HG03064 (cell line): Measurements from ENCODE around the gene ATP1A3.
"Not testable (repeated sequence)": the region's sequence is repeated elsewhere in the genome, so short reads cannot be mapped to it uniquely, and the experiment has no call there.

Experiments used
- ATAC-seq: cut with Tn5 transposase; IDR thresholded peaks from one replicate; pipeline ENCODE4 v1.9.1; 2021; ENCODE audit warnings: low read depth; ENCODE audit not compliant: unreplicated experiment

Gene ATP1A3

DNA sequence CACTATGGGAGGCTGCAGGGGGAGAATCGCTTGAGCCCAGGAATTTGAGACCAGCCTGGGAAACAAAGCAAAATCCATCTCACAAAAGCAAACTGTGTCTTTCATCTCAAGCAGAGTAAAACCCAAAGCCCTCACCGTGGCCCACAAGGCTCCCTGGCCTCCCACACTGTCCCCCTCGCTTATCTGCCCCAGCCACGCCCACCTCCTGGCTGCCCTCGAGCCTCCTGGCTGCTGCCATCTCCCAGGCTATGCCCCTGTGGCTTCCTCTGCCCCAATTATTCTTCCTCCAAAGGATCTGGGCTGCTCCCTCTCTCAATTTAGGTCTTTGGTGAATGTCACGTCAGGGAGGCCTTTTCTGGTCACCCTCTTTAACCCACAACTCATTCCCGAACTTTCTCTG, 38.5 kb downstream of the ATP1A3 start:
- ATAC-seq, result no peak

DNA sequence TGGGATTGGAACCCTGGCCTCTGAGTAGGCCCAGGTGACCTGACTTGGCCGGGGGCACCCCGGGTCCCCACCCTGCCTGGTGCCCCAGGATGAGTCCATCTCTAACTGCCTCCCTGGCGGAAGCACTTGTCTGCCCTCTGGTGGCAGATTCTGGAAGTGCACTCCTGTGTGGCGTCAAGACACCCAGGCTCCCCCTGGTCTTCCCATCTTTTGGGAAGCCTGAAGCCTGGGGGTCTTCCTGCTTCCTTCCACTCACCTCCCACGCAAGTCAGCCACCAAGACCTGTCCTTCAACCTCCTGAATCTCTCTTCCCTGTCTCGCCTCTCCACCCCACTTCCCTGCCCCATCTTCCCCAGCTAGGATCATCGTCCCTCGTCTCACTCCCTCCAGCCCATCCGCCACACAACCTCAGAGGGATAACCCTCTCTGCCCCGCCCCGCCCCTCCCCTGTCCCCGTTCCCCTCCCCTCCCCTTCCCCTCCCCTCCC, 42.3 kb downstream of the ATP1A3 start:
- no peak for ATAC-seq

GRCh38 chr19:41947091-41947490, 46.9 kb downstream of the ATP1A3 start:
- ATAC-seq, result no peak

DNA sequence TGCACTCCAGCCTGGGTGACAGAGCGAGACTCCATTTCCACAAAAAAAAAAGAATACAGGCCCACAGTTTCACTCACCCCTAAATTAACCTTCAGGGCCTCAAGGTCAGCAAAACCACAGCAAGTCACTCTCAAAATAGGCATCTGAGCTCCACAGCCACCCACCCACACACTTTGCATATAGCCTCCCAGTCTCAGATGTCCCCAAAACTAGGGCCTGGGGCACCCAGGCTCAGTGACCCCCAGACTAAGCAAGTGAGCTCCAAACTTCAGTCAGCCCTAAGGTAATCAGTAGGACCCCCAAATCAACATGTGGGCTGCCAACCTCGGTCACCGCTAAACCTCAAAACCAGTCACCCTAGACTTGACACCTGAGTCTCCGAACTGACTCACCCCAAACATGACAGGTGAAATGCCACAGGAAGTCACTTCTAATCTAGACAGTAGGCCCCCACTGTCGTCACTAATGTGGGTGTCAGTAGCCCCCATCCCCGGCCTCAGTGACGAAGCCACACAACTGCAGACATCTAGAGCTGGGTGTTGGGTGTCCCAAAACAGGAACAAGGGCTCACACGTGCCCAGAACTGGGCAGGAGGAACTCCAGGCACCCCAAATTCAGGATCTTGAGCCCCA, 48.8 kb downstream of the ATP1A3 start:
- ATAC-seq, result peak; percentile 62

GRCh38 chr19:41944336-41944735, 49.7 kb downstream of the ATP1A3 start:
- no peak for ATAC-seq

- ATAC-seq, result no peak
Observed at GRCh38 chr19:41941410-41942202, 52.4 kb downstream of the ATP1A3 start.

DNA sequence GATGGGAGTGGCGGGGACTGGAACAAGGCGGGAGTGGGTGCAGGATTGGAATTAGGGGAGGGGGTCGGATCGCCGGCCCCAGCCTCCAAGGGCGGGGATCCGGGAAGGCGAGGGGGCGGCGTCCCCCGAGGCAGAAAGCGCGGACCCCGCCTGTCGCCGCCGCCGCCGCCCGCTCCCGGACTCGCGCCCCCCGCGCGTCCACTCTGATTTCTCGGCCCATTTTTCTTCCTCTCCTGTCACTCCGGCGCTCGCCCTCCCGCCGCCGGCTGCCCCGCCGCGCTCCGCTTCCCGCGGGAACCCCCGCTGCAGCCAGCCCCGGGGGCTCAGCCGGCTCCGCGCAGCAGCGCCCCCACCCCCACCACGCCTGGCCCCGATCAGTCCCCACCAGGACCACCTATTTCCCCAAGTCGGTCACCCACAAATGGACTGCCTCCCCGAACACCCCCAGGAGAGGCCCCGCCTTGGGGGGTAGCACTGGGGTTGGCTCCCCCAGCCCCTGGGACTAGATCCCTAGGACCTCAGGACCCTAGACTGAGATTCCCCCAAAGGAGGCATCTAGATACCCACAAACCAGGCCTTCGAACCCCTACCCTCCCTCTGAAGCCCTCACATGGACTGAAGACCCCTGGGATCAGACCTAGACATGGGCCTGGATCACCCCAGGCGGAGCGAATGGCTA, 53.2 kb downstream of the ATP1A3 start:
- ATAC-seq, result no peak

- no peak for ATAC-seq
Observed at GRCh38 chr19:41939861-41940730, 53.9 kb downstream of the ATP1A3 start.

- not testable (repeated sequence) for ATAC-seq
Observed at GRCh38 chr19:41939209-41939608, 54.8 kb downstream of the ATP1A3 start.

- no peak for ATAC-seq
Observed at GRCh38 chr19:41937525-41938468, 56.2 kb downstream of the ATP1A3 start.

DNA sequence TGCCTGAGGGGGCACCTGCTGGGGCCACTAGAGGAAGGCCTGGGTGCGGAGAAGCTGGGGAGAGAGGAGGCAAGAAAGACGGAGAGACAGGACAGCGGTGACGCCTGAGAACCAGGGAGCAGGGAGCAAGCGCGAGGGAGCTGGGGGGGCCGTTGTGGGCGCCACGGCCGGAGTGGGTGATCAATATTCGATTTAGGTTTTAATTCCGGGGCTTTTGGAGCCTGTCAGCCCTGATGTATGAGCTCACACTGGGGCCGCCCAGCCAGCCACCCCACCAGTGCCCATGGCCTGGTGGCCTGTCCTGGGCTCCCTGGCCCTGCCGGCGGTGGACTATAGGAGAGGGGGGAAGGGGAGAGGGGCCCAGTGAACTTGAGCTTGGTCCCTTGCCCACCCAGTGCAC, 57.1 kb downstream of the ATP1A3 start:
- no peak for ATAC-seq

- no peak for ATAC-seq
Observed at GRCh38 chr19:41936416-41936850, 57.6 kb downstream of the ATP1A3 start.

DNA sequence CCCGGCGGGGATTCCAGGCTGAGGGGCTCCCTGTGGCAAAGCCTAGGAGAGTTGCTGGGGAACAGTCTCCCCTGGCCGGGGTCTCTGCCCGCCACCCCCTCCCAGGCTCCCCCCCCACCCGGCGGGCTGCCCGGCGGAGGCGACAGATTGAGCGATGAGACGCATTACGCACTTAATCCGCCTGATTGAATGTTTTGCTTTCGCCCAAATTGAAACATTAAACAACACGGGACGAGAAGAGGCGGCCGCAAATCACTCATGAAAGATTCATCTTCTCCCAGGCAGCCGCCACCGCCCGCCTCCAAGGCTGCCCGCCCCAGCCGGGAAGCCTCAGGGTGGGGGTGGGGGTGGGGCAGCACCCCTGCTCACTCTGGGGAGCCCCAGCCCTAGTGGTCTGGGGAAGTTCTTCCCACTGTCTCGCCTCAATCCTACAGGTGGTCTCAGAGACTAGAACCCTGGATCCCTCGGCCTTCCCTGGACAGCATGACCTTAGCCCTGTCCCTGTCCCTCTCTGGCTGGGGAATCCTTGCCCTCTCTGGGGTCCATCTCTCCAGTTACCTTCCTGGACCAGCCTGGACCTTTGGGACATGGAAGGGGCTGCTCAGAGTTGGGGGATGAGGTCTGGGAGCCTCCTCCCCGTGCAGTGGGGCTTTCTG, 58.1 kb downstream of the ATP1A3 start:
- no peak for ATAC-seq

GRCh38 chr19:41934849-41935374, 59.1 kb downstream of the ATP1A3 start:
- ATAC-seq, result no peak

GRCh38 chr19:41933693-41934426, 60.2 kb downstream of the ATP1A3 start:
- no peak for ATAC-seq

DNA sequence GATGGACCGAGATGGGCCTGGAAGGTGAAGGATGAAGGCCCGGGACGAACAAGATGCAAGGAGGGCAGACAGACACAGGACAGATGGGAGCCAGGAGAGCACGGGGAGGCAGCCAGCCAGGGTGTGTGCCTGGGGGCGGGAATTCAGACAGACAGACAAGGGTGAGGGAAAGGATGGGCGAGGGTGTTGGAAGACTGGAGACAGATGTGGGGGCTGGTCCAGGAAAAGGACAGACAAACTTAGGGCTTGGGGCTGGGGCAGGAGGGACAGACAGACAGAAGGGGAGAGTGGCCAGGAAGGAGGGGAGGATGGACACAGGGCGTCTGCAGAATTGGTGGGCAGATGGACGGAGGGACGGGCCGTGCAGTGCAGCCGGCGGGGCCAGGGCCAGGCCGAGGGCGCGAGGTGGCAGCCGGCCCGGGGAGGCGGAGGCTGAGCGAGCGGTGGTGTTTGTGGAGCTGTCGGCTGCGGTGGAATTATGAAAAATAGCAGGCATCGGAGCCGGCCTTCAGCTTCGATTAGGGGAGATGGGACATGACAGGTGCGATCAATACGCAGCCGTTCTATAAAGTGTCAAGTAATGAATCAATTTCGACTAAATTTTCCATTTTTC, 61.2 kb downstream of the ATP1A3 start:
- no peak for ATAC-seq

GRCh38 chr19:41932259-41932719, 61.7 kb downstream of the ATP1A3 start:
- no peak for ATAC-seq
